ENCODE results near the gene FAM50B.

FAM50B gene

DNA sequence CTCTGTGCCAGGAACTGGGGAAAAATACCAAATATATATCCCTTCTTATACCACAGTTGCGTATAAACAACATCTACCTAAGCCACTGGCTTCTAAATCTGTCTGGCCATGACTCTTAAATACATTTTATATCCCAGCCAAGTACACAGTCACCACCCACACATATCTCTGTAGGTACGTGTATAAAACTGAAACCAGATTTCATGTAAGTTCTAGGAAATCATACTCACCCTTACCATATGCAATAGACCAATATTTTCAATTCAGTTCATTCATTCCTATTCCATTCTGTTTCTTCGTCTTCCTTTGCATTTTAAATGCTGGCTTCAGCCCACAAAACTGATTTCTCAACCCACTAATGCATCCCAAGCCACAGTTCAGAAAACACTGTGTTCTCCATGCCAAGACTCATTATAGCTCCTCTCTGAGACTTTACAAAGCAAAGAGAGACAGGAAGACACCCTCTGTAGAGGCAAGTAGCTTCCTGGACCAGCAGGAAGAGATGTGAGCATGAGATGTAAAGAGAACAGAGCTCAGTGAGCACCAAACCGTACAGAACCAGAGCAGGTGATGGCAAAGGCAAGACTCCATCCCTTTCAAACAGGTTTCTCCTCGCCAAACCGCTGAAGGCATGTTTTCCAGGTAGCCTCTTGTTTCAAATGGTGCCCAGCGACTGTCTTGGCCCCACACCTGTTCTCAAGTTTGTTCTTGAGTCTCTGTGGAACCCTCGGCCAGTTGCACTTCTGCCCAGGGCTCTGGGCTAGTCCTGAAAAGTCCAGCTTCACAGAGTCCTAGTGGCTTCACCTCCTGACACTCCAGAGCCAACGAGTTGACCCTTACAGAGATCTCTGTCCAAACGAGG, 18.7 kb downstream of the FAM50B start:
- TF ChIP-seq, protein P1, sequence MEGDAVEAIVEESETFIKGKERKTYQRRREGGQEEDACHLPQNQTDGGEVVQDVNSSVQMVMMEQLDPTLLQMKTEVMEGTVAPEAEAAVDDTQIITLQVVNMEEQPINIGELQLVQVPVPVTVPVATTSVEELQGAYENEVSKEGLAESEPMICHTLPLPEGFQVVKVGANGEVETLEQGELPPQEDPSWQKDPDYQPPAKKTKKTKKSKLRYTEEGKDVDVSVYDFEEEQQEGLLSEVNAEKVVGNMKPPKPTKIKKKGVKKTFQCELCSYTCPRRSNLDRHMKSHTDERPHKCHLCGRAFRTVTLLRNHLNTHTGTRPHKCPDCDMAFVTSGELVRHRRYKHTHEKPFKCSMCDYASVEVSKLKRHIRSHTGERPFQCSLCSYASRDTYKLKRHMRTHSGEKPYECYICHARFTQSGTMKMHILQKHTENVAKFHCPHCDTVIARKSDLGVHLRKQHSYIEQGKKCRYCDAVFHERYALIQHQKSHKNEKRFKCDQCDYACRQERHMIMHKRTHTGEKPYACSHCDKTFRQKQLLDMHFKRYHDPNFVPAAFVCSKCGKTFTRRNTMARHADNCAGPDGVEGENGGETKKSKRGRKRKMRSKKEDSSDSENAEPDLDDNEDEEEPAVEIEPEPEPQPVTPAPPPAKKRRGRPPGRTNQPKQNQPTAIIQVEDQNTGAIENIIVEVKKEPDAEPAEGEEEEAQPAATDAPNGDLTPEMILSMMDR (conservative IDR thresholded peaks at IDR 0.05; ENCODE audit: low read depth, low read length) = no peak
- no peak for DNase-seq (ENCODE audit: low read depth)
- no peak overlapping the region for H3K4me3 ChIP-seq (ENCODE audit: low read length)

- H3K4me3 ChIP-seq (ENCODE audit: low read length) = no peak overlapping the region
- TF ChIP-seq, protein P1 (conservative IDR thresholded peaks at IDR 0.05; ENCODE audit: low read depth, low read length) = no peak
- no peak for DNase-seq (ENCODE audit: low read depth)
Measured at GRCh38 chr6:3868544-3868943, 19.4 kb downstream of the FAM50B start.

- H3K4me3 ChIP-seq (ENCODE audit: low read length) = no peak overlapping the region
- DNase-seq (ENCODE audit: low read depth) = no peak
- TF ChIP-seq, protein P1 (conservative IDR thresholded peaks at IDR 0.05; ENCODE audit: low read depth, low read length) = no peak
Measured at GRCh38 chr6:3869284-3869631, 20.1 kb downstream of the FAM50B start.

GRCh38 chr6:3869632-3870527, 20.7 kb downstream of the FAM50B start:
- H3K4me3 ChIP-seq (ENCODE audit: low read length) = no peak overlapping the region
- DNase-seq (ENCODE audit: low read depth) = no peak
- TF ChIP-seq, protein P1 (conservative IDR thresholded peaks at IDR 0.05; ENCODE audit: low read depth, low read length) = no peak

- TF ChIP-seq, protein P1 (conservative IDR thresholded peaks at IDR 0.05; ENCODE audit: low read depth, low read length) = no peak
- no peak overlapping the region for H3K4me3 ChIP-seq (ENCODE audit: low read length)
- no peak for DNase-seq (ENCODE audit: low read depth)
Measured at GRCh38 chr6:3870528-3870925, 21.4 kb downstream of the FAM50B start.

- no peak for DNase-seq (ENCODE audit: low read depth)
- TF ChIP-seq, protein P1 (conservative IDR thresholded peaks at IDR 0.05; ENCODE audit: low read depth, low read length) = no peak
- no peak overlapping the region for H3K4me3 ChIP-seq (ENCODE audit: low read length)
Measured at GRCh38 chr6:3871515-3871914, 22.3 kb downstream of the FAM50B start.

Data from retinal pigment epithelial cell (primary cell).